GM12875 (cell line): ENCODE measurements around the gene RPS6KB2.

Experiments
- H3K4me3 ChIP-seq: one replicate; pipeline ENCODE4 v1.5.1; 2011; ENCODE audit warnings: low read depth, low read length, control low read depth
- TF ChIP-seq, protein P1 (sequence below): IDR thresholded peaks from 2 replicates; pipeline ENCODE4 v1.5.1; 2011; ENCODE audit warnings: low read depth, mild to moderate bottlenecking, control low read depth, inconsistent platforms, low read length, moderate library complexity, borderline replicate concordance; ENCODE audit not compliant: insufficient read depth

The RPS6KB2 gene

DNA sequence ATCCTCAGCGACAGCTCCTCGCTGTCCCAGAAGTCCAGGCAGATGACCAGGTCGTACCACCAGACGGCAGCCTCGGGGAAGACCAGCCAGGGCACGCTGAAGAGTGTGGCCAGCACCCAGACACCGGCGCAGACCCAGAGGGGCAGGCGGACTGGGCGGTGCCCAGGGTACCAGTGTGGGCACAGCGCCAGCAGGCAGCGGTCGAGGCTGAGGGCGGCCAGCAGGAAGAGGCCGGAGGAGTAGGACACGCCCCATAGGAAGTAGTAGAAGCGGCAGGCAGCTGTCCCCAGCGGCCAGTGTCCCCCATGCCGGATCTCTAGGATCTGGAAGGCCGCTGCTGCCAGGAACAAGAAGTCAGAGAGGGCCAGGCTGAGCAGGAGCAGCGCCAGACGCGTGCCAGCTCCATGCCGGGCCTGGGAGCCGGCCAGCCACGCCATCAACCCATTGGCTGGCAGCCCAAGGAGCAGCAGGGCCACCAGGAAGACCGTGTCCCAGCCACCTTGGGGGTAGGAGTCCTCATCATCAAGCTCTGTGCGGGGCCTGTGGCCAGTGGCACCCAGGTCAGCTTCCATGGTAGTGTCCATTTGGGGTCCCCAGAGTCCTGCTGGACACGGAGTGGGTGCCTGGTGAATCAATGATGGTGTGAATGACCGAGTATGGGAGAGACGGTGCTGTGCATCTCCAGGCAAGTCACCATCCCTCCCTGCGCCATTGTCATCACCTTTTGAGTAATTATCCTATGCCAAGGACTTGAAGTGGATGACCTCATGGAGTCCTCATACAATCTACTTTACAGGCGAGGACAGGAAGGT lies 24.1 kb downstream of the RPS6KB2 start, which contains the start of gene GPR152:
Gene GPR152, minus strand, starts transcription at position 589 of the 812 bp plus-strand sequence. Its CDS starts 5 bp downstream, at position 584.
- TF ChIP-seq, protein P1, sequence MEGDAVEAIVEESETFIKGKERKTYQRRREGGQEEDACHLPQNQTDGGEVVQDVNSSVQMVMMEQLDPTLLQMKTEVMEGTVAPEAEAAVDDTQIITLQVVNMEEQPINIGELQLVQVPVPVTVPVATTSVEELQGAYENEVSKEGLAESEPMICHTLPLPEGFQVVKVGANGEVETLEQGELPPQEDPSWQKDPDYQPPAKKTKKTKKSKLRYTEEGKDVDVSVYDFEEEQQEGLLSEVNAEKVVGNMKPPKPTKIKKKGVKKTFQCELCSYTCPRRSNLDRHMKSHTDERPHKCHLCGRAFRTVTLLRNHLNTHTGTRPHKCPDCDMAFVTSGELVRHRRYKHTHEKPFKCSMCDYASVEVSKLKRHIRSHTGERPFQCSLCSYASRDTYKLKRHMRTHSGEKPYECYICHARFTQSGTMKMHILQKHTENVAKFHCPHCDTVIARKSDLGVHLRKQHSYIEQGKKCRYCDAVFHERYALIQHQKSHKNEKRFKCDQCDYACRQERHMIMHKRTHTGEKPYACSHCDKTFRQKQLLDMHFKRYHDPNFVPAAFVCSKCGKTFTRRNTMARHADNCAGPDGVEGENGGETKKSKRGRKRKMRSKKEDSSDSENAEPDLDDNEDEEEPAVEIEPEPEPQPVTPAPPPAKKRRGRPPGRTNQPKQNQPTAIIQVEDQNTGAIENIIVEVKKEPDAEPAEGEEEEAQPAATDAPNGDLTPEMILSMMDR, result no peak

DNA sequence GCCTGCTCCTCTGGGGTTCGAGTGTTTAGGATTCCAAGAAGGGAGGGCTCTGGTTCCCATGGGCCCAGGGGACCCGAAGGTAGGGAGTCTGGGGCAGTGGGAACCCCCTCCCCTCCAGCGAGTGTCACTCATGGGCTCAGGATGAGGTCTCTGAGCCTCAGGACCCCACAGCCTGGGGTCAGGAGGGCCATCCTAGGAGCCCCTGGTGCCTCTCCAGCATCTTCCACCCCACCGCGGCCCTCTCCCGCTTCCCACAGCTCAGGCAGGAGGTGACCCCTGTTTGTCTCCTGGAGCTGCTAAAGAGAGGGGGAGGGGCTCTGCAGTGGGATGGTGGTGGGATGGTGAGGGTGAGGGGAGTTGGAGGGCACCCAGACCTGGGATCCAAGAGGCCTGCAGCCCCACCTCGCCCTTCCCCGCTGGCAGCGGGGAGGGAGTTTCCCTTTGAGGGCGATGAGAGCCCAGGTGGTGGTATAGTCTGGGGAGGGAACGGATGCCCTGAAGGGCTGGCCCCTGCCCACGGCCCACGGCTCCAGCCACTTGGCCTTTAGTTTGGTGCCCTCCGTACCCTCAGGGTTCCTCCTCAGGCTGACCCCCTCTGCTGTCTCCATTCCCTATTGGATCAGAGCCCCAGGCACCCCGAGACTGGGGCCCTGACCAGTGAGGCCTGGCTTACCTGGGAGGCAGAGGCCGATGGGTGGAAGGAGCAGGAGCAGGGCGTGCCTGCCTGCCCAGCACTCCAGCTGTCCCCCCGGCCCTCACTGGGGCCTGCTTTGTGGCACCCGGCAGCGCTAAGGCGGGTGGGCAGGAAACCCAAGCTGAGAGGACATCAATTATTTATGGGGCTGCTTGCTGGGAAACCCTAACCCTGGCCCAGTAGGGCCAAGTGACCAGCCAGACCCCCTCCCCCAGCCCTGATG lies 25.8 kb downstream of the RPS6KB2 start:
- no peak overlapping the region for H3K4me3 ChIP-seq
- TF ChIP-seq, protein P1, result no peak

More for the DNA sequence above, 24.1 kb downstream of the RPS6KB2 start, which contains the start of gene GPR152:
- H3K4me3 ChIP-seq, result no peak within 1 kb of the TSS

DNA sequence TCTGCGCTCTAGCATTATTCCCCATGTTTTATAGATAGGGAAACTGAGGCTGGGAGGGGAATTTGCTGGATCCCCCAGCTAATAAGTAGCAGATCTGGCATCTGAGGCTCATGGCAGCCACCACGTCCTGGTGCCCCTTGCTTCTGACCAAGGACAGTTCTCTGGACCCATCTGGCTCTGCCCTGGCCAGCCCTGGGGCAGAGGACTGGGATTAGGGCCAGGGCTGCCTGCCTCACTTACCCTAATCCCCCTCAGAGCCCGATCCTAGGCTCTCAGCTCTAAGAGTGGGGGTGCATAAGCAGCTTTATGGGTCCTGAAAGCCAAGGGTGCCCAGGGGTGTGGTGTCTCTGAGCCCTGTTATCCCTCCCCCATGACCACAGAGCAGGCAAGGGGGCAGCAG lies 26.8 kb downstream of the RPS6KB2 start, which contains the start of gene CABP4:
Gene CABP4, plus strand, starts transcription at position 301 of the 400 bp plus-strand sequence. Its CDS starts 70 bp downstream, at position 371.
- H3K4me3 ChIP-seq, result no peak within 1 kb of the TSS
- TF ChIP-seq, protein P1, result no peak

DNA sequence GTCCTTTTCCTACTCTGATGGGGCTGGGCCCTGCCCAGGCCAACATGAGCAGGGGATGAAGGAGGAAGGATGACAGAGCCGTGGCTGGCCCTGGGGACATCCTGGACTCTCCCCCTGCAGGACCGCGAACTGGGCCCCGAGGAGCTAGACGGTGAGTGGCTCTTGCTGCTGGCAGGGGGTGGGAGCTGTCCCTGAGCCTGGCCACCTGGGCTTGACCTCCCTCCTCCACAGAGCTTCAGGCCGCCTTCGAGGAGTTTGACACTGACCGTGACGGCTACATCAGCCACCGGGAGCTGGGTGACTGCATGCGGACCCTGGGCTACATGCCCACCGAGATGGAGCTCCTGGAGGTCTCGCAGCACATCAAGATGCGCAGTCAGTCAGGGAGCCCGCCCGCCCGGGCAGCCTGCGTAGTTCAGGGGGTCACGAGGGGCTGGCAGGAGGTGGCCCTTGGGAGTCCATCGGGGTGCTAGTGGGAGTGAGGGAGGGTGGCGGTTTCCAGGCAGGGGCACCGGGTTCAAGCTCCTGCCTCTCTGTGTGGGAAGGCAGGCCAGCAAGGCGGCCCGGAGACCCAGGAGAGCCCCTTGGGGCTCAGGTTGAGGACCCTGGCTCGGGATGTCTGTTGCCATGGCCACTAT lies 27.9 kb downstream of the RPS6KB2 start:
- TF ChIP-seq, protein P1, result no peak
- H3K4me3 ChIP-seq, result no peak overlapping the region

DNA sequence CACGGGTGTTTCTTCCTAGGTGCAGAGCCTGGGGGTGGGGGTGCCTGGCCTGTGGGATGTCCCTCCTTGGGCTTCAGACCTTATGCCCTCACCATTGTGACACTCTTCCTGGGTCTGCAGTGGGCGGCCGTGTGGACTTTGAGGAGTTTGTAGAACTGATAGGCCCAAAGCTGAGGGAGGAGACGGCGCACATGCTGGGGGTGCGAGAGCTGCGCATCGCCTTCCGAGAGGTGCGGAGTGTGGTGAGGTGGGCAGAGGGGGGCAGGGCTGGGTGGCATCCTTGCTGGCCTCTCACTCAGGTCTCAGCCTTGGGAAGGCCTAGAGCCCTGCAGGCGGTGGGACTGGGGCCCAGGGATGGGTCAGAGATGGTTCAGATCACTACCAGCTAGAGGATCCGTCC lies 29.2 kb downstream of the RPS6KB2 start:
- H3K4me3 ChIP-seq, result no peak overlapping the region
- TF ChIP-seq, protein P1, result no peak

DNA sequence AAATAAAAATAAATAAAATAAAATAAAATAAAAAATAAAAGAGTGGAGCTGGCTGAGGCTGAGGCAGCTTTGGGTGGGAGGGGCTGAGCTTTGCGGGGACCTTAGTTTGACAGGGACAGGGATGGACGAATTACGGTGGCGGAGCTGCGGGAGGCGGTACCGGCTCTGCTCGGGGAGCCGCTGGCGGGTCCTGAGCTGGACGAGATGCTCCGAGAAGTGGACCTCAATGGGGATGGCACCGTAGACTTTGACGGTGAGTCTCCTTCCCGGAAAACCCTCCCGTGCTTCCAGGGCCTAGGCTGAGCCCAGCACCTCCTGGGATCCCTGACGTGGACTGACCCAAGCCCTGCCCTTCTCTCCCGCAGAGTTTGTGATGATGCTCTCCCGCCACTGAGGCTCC lies 30.0 kb downstream of the RPS6KB2 start:
- TF ChIP-seq, protein P1, result no peak
- H3K4me3 ChIP-seq, result no peak overlapping the region
